Esophagus muscularis mucosa (tissue), 3 donors: ENCODE data around the gene SMCR8.

Experiments used
- CTCF ChIP-seq, 3 experiments: fragments of 200-600 bp in 2 of 3; fragments of 450-650 bp in 1 of 3; sonication (generic) in 2 of 3; IDR thresholded peaks; one replicate each; pipeline ENCODE4 v1.5.1; 2017 to 2019; ENCODE audit warnings: antibody characterized with exemption in 3 of 3, mild to moderate bottlenecking in 2 of 3, moderate library complexity in 1 of 3
- POLR2AphosphoS5 ChIP-seq, 2 donors: sonication (generic); formaldehyde crosslinking; IDR thresholded peaks; one replicate each; pipeline ENCODE4 v1.6.1; 2017; ENCODE audit warnings: antibody characterized with exemption in 2 of 2

GRCh38 chr17:18280249-18280648 lies 34.8 kb upstream of the SMCR8 start:
- TF ChIP-seq CTCF (IDR thresholded peaks at IDR 0.05) = no peak
- no peak for TF ChIP-seq POLR2AphosphoS5 (IDR thresholded peaks at IDR 0.05)
